Kidney epithelial cell (primary cell): ENCODE measurements around the gene RASGRF2. TPM values are rescaled to one million over a fixed set of nuclear protein-coding genes. Genes with fewer than 3 reads are reported as not detected.

ENCODE experiments used
- DNase-seq: peaks from one replicate; pipeline ENCODE4 v3.0.0-alpha.2; 2010; ENCODE audit warnings: low read depth
- H3K27me3 ChIP-seq: 2 replicates; pipeline ENCODE4 v1.6.0; 2011; ENCODE audit warnings: low read length; ENCODE audit not compliant: control insufficient read depth, insufficient read depth
- H3K36me3 ChIP-seq: 2 replicates; pipeline ENCODE4 v1.5.1; 2011; ENCODE audit warnings: low read length; ENCODE audit not compliant: control insufficient read depth, insufficient read depth
- H3K4me3 ChIP-seq: 2 replicates; pipeline ENCODE4 v1.5.1; 2011; ENCODE audit warnings: low read depth, mild to moderate bottlenecking, control low read depth, low read length
- CTCF ChIP-seq: IDR thresholded peaks from 2 replicates; pipeline ENCODE4 v1.5.1; 2011; ENCODE audit warnings: mild to moderate bottlenecking, moderate library complexity, low read length, control low read depth, inconsistent platforms; ENCODE audit not compliant: insufficient read depth, poor library complexity, severe bottlenecking
- total RNA-seq: library from RNA; depleted of rRNA; stranded (reverse); fragments of >200 nt; gene quantifications from 2 replicates; pipeline ENCODE4 v1.2.3, GENCODE V29; 2015

Gene RASGRF2
- total RNA-seq, 1 donor from 2014 or later: 5.8 TPM

DNA sequence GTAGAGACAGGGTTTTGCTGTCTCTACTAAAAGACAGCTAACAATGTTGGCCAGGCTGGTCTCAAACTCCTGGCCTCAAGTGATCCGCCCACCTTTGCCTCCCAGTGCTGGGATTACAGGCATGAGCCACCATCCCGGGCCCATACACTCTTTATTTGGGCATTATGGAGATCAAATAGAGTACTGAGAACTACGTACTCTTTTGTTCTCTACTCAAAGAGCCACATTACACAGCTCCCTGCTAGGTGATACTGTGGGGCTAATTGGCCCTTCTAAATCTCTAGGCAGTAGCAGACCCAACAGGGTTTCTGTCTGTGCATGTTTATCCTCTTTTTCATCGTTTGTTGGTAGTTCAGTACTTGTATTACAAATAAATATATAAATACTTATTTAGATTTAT lies 289.1 kb downstream of the RASGRF2 start:
- Histone ChIP-seq H3K4me3 (no peak overlapping the region), H3K36me3 (no peaks in the 10 kb centered on the region)
- TF ChIP-seq CTCF: no peak

DNA sequence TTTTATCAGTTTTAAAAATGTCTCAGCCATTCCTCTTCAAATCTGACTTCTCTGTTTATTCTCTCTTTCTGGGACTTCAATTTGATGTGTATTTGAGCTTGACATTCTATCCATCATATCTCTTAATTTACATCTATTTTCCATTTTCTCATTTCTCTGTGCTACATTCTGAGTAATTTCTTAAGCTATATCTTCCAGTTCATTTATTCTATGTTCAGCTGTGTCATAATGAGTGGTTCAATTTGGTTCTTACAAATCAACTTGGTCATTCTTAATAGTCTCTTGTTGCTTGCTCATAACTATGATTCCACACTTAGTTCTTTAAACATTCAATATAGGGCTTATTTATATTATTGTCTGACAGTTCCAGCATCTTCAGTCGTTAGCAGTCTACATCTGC lies 289.8 kb downstream of the RASGRF2 start:
- Histone ChIP-seq H3K36me3 (no peaks in the 10 kb centered on the region), H3K4me3 (no peak overlapping the region), H3K27me3 (no peaks in the 10 kb centered on the region)
- no peak for DNase-seq
- TF ChIP-seq CTCF: no peak

More for the DNA sequence above, 289.1 kb downstream of the RASGRF2 start:
- DNase-seq: no peak
- no peaks in the 10 kb centered on the region for H3K27me3 ChIP-seq

- no peak for TF ChIP-seq CTCF
- Histone ChIP-seq H3K36me3 (no peaks in the 10 kb centered on the region), H3K4me3 (no peak overlapping the region), H3K27me3 (no peaks in the 10 kb centered on the region)
- no peak for DNase-seq
Measured at GRCh38 chr5:81251922-81252321, 291.8 kb downstream of the RASGRF2 start.

DNA sequence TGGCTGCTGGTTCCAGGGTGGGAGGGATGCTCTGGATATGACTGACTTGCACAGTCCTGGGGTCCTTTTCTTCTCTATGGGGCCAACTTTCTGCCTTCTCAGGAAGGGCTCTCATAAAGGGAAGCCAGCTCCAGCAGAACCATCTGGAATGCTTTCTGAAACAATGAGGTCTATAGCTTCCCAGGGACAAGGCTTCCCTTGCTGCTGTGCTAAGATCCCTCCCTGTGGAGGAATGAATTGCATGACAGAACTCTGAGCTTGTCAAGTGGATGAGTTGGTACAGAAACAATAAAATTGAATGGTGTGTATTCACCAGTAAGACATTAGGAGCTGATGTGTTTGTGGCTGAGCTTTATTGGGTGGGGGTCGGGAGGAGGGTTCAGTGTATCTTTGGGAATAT lies 292.7 kb downstream of the RASGRF2 start:
- TF ChIP-seq CTCF: no peak
- no peak for DNase-seq
- Histone ChIP-seq H3K27me3 (no peaks in the 10 kb centered on the region), H3K4me3 (no peak overlapping the region), H3K36me3 (no peaks in the 10 kb centered on the region)

- Histone ChIP-seq H3K36me3 (no peaks in the 10 kb centered on the region), H3K27me3 (no peaks in the 10 kb centered on the region), H3K4me3 (no peak overlapping the region)
- no peak for TF ChIP-seq CTCF
- no peak for DNase-seq
Measured at GRCh38 chr5:81253875-81254274, 293.7 kb downstream of the RASGRF2 start.

DNA sequence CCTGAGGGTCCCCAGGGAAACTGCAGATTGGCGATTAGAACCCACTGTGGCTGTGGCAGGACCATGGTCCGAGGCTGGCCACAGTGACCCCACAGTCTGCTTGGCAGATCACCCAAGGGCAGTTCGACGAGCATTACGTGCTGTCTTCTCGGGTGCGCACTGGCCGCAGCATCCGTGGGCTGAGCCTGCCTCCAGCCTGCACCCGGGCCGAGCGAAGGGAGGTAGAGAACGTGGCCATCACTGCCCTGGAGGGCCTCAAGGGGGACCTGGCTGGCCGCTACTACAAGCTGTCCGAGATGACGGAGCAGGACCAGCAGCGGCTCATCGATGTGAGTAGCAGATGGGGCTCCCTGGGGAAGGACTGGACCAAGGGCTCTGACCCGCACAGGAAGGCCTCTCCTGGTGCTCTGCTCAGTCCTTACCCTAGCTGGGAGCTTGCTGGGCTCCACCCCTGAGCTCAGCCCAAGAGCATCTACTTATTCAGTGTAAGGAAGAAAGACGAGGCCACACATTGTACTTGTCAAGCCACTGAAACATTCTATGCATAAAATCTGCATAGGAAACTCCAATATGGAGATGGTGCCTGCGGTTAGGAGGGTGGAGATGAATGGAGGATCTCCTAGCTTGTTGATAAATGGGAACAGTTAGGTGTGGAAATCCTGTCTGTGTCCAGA lies 294.9 kb downstream of the RASGRF2 start:
- no peak for DNase-seq
- Histone ChIP-seq H3K36me3 (no peaks in the 10 kb centered on the region), H3K27me3 (no peaks in the 10 kb centered on the region), H3K4me3 (no peak overlapping the region)
- TF ChIP-seq CTCF: no peak
